Endothelial cell of umbilical vein (primary cell): Measurements from ENCODE around the gene SNX25. TPM values are rescaled to one million over a fixed set of nuclear protein-coding genes. Genes with fewer than 3 reads are reported as not detected.

Source experiments
- BruUV-seq: library from RNA; stranded (reverse); fragments of 400-500 nt; replicated peaks from 2 replicates; lab custom pipeline; 2021; lab: Mats Ljungman, UMichigan
- CTCF ChIA-PET: fragments of 300-600, 350-600 bp; sonication (Branson Sonifier 250); formaldehyde crosslinking; loops from one replicate; lab custom pipeline; 2021; ENCODE audit warnings: antibody characterized with exemption, inconsistent platforms; lab: Charles Lee
- POLR2A ChIA-PET: fragments of 300-600, 350-600 bp; sonication (Branson Sonifier 250); formaldehyde crosslinking; loops from one replicate; lab custom pipeline; 2021; ENCODE audit warnings: antibody characterized with exemption, inconsistent platforms; lab: Charles Lee
- DNase-seq: peaks from one replicate; pipeline ENCODE4 v3.0.0-alpha.2; 2011; ENCODE audit warnings: low read depth, low spot score
- FAIRE-seq: peaks from 2 replicates; lab custom pipeline; 2011; peaks lifted over from hg19 to GRCh38; lab: Jason Lieb, UNC
- H2AFZ ChIP-seq: 2 replicates; pipeline ENCODE4 v1.6.0; 2012; ENCODE audit warnings: low read depth, low read length, control low read depth, inconsistent platforms
- H3K27ac ChIP-seq: 2 replicates; pipeline ENCODE4 v1.5.1; 2011; ENCODE audit warnings: low read depth, mild to moderate bottlenecking, control low read depth, low read length, moderate library complexity; ENCODE audit not compliant: insufficient read depth
- H3K27me3 ChIP-seq, 2 experiments: 2 replicates each; pipeline versions ENCODE4 v1.6.0 to v1.6.1; 2011; ENCODE audit warnings: low read length in 2 of 2, mixed read lengths in 1 of 2; ENCODE audit not compliant: control insufficient read depth in 2 of 2, insufficient read depth in 2 of 2
- H3K36me3 ChIP-seq, 2 experiments: 2 replicates in 1 of 2; 3 replicates in 1 of 2; pipeline ENCODE4 v1.5.1; 2011; ENCODE audit warnings: low read length in 2 of 2, mild to moderate bottlenecking in 1 of 2, moderate library complexity in 1 of 2; ENCODE audit not compliant: control insufficient read depth in 2 of 2, insufficient read depth in 2 of 2; ENCODE audit errors: extremely low read depth in 1 of 2
- H3K4me1 ChIP-seq: 3 replicates; pipeline ENCODE4 v1.5.1; 2011; ENCODE audit warnings: mild to moderate bottlenecking, low read length; ENCODE audit not compliant: control insufficient read depth, insufficient read depth; ENCODE audit errors: extremely low read depth
- H3K4me2 ChIP-seq: 2 replicates; pipeline ENCODE4 v1.6.1; 2011; ENCODE audit warnings: low read length, control low read depth, mixed read lengths; ENCODE audit not compliant: insufficient read depth
- H3K4me3 ChIP-seq, 3 experiments: fragments of 200-600 bp in 1 of 3; sonication (generic), shearing (Covaris generic) in 1 of 3; replicated peaks in 1 of 3; 2 replicates each; pipeline ENCODE4 v1.5.1; 2011 to 2016; ENCODE audit warnings: control low read depth in 3 of 3, low read length in 3 of 3, mild to moderate bottlenecking in 2 of 3, inconsistent platforms in 1 of 3, low read depth in 1 of 3, moderate library complexity in 1 of 3; ENCODE audit not compliant: insufficient read depth in 1 of 3
- H3K79me2 ChIP-seq: 2 replicates; pipeline ENCODE4 v1.6.0; 2012; ENCODE audit warnings: low read length, inconsistent platforms; ENCODE audit not compliant: control insufficient read depth, insufficient read depth
- H3K9ac ChIP-seq: replicated peaks from 2 replicates; pipeline ENCODE3; 2011; ENCODE audit warnings: low read length, control low read depth; ENCODE audit not compliant: insufficient read depth; ENCODE audit errors: extremely low read depth
- H3K9me1 ChIP-seq: replicated peaks from 3 replicates; pipeline ENCODE4 v1.6.0; 2011; ENCODE audit warnings: mild to moderate bottlenecking, low read length; ENCODE audit not compliant: control insufficient read depth, insufficient read depth; ENCODE audit errors: extremely low read depth
- H3K9me3 ChIP-seq: replicated peaks from 2 replicates; pipeline ENCODE4 v1.5.1; 2012; ENCODE audit warnings: low read length, inconsistent platforms; ENCODE audit not compliant: control insufficient read depth, insufficient read depth
- H4K20me1 ChIP-seq: replicated peaks from 2 replicates; pipeline ENCODE3; 2011; ENCODE audit warnings: mild to moderate bottlenecking, low read length; ENCODE audit not compliant: control insufficient read depth, insufficient read depth; ENCODE audit errors: extremely low read depth
- FOS ChIP-seq: IDR thresholded peaks from 2 replicates; pipeline ENCODE4 v1.6.1; 2011; ENCODE audit warnings: mild to moderate bottlenecking, low read length, moderate library complexity, borderline replicate concordance; ENCODE audit not compliant: insufficient read depth
- GATA2 ChIP-seq: IDR thresholded peaks from 2 replicates; pipeline ENCODE4 v1.7.0; 2011; ENCODE audit warnings: low read depth, mild to moderate bottlenecking, moderate library complexity, mixed read lengths, low read length; ENCODE audit not compliant: insufficient read length, insufficient read depth
- JUN ChIP-seq: IDR thresholded peaks from 2 replicates; pipeline ENCODE4 v1.6.1; 2011; ENCODE audit warnings: borderline replicate concordance, low read depth; ENCODE audit not compliant: insufficient read length, insufficient read depth
- dilution Hi-C: fragments of 300-500 bp; cut with MboI; formaldehyde crosslinking; loops from one replicate; pipeline ENCODE4 v1.15.0; 2019; ENCODE audit warnings: low sequenced_read_pairs; ENCODE audit not compliant: extremely low pct_ligation_motif_present
- intact Hi-C: fragments of 100-400 bp; cut with micrococcal nuclease; formaldehyde crosslinking; loops from one replicate; pipeline ENCODE4 v1.10.0; 2022
- polyA plus RNA-seq, 4 experiments: library from polyadenylated mRNA; depleted of rRNA in 3 of 4; stranded (reverse) in 3 of 4; unstranded in 1 of 4; fragments of >200 nt; gene quantifications; 2 replicates each; pipeline versions ENCODE4 v1.2.1 to v1.2.3, GENCODE V29; 2011 to 2012; ENCODE audit warnings: missing spikeins in 1 of 4
- total RNA-seq: library from RNA; stranded (reverse); gene quantifications from 2 replicates; pipeline ENCODE4 v1.2.3, GENCODE V29; 2021
- TF ChIP-seq, protein P1 (sequence below), 2 donors: IDR thresholded peaks; 1 replicate in 1 of 2; 2 replicates in 1 of 2; pipeline ENCODE4 v1.5.1; 2011; ENCODE audit warnings: low read length in 2 of 2, mild to moderate bottlenecking in 2 of 2, moderate library complexity in 2 of 2, control low read depth in 1 of 2, inconsistent platforms in 1 of 2, low read depth in 1 of 2; ENCODE audit not compliant: insufficient read depth in 1 of 2; ENCODE audit errors: extremely low read depth in 1 of 2
- TF ChIP-seq, protein P2 (sequence below): IDR thresholded peaks from 2 replicates; pipeline ENCODE4 v1.6.1; 2011; ENCODE audit not compliant: insufficient read depth, insufficient read length

SNX25 gene
- total and polyA plus RNA-seq, 2 donors (not counting 3 experiments of a cell fraction or from before 2014, with no cell fraction given), result 6.6 to 16.1 TPM

DNA sequence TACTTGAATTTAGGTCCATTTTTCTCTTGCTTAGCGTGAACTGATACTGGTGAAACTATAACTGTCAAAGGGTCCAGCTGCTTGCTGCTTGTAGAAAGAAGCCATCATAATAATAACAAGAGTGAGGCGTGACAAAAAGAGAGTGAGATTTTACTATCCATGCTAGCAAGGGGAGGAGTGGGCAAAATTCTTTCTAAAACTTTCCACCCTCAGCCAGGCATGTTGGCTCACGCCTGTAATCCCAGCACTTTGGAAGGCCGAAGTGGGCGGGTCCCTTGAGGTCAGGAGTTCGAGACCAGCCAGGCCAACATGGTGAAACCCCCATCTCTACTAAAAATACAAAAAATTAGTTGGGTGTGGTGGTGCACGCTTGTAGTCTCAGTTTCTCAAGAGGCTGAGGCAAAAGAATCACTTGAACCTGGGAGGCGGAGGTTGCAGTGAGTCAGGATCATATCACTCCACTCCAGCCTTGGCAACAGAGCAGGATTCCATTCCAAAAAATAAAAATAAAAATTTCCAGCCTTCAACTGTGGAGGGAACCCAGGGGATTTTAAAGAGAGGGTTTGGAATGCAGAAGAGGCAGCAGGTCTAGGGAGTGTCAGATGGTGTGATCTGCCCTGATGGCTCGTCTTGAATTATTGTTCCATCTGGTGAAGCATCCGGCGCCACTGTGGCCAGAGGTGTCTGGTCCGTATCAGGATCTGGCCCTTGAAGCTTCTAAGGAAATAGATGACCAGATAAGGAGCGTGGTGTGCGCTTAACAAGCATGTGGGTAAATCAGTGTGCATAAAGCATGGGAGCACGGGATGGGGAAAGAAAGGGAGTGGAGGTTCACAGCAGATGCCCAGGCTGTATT is 134.6 kb downstream of the SNX25 start:
- peak; percentile 57 for DNase-seq
- Histone ChIP-seq H3K27ac (peak overlapping the region; percentile 62), H3K9me1 (no peaks in the 10 kb centered on the region), H3K4me1 (peaks cover 19% of the 10 kb centered on the region), H4K20me1 (no peaks in the 10 kb centered on the region), H3K4me2 (peak overlapping the region; percentile 64), H3K27me3 (no peaks in the 10 kb centered on the region), H3K9ac (peak overlapping the region; percentile 2), H2AFZ (peak overlapping the region; percentile 7), H3K9me3 (no peaks in the 10 kb centered on the region), H3K79me2 (no peaks in the 10 kb centered on the region), H3K36me3 (peaks cover 0 to 2% of the 10 kb centered on the region in 2 experiments), H3K4me3 (no peak overlapping the region)
- ChIA-PET POLR2A (no interaction called here), CTCF (interaction anchor here (1.0 kb wide), 1 partner anchor 10 kb away, joined by 3 read pairs; no protein-coding TSS in a partner anchor)
- TF ChIP-seq, protein P1, sequence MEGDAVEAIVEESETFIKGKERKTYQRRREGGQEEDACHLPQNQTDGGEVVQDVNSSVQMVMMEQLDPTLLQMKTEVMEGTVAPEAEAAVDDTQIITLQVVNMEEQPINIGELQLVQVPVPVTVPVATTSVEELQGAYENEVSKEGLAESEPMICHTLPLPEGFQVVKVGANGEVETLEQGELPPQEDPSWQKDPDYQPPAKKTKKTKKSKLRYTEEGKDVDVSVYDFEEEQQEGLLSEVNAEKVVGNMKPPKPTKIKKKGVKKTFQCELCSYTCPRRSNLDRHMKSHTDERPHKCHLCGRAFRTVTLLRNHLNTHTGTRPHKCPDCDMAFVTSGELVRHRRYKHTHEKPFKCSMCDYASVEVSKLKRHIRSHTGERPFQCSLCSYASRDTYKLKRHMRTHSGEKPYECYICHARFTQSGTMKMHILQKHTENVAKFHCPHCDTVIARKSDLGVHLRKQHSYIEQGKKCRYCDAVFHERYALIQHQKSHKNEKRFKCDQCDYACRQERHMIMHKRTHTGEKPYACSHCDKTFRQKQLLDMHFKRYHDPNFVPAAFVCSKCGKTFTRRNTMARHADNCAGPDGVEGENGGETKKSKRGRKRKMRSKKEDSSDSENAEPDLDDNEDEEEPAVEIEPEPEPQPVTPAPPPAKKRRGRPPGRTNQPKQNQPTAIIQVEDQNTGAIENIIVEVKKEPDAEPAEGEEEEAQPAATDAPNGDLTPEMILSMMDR (IDR thresholded peaks at IDR 0.05; ENCODE audit: extremely low read depth in 1 of 2, insufficient read depth in 1 of 2, low read depth in 1 of 2, low read length in 2 of 2), result no peak
- no peak for TF ChIP-seq JUN
- no peak for TF ChIP-seq FOS
- TF ChIP-seq GATA2, result peak; percentile 84
- TF ChIP-seq, protein P2, sequence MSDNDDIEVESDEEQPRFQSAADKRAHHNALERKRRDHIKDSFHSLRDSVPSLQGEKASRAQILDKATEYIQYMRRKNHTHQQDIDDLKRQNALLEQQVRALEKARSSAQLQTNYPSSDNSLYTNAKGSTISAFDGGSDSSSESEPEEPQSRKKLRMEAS, result no peak
- dilution Hi-C loops (no loop called here), intact Hi-C loops (loop anchor here (2.0 to 10.0 kb wide), 2 partner anchors 53 to 251 kb away; partner anchors contain the start of gene ANKRD37)
- peak; percentile 85 for FAIRE-seq
- no TSS peak for BruUV-seq
